NAMALWA (cell line): Measurements from ENCODE around the gene SLC35A5.
A peak's percentile ranks its signal among the peaks of the same experiment; 100 is the strongest.
"Not testable (repeated sequence)": the region's sequence is repeated elsewhere in the genome, so short reads cannot be mapped to it uniquely, and the experiment has no call there.

Experiments used
- DNase-seq: peaks from one replicate; pipeline ENCODE4 v3.0.0-alpha.2; 2015; ENCODE audit warnings: low spot score

SLC35A5 gene, protein sequence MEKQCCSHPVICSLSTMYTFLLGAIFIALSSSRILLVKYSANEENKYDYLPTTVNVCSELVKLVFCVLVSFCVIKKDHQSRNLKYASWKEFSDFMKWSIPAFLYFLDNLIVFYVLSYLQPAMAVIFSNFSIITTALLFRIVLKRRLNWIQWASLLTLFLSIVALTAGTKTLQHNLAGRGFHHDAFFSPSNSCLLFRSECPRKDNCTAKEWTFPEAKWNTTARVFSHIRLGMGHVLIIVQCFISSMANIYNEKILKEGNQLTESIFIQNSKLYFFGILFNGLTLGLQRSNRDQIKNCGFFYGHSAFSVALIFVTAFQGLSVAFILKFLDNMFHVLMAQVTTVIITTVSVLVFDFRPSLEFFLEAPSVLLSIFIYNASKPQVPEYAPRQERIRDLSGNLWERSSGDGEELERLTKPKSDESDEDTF

GRCh38 chr3:112561734-112562529 lies at the start of gene SLC35A5, which contains the start of gene ATG3:
Gene SLC35A5, plus strand, starts transcription at chr3:112562045. Its CDS starts 1,359 bp downstream, at chr3:112563404.
Gene ATG3, minus strand, starts transcription at chr3:112561962. Its CDS starts 434 bp downstream, at chr3:112561528.
- peak; percentile 99 for DNase-seq

DNA sequence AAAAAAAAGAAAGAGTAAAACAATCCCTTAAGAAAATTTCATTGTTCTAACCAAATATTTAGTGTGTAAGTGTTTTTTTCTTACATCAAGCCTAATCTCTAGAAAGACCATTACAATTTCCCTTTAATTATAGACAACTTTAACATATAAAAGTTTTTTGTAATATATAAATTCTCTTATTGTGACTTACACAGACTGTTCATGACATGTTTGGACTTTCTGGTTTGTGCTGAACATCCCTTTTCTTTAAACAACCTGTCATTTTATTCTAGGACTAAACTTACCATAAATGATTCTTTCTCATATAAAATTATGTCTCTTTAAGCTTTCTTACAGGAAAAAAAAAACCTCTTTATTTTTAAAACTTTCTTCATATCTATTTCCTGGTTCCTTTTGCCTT lies 49.5 kb upstream of the SLC35A5 start:
- DNase-seq = no peak

DNA sequence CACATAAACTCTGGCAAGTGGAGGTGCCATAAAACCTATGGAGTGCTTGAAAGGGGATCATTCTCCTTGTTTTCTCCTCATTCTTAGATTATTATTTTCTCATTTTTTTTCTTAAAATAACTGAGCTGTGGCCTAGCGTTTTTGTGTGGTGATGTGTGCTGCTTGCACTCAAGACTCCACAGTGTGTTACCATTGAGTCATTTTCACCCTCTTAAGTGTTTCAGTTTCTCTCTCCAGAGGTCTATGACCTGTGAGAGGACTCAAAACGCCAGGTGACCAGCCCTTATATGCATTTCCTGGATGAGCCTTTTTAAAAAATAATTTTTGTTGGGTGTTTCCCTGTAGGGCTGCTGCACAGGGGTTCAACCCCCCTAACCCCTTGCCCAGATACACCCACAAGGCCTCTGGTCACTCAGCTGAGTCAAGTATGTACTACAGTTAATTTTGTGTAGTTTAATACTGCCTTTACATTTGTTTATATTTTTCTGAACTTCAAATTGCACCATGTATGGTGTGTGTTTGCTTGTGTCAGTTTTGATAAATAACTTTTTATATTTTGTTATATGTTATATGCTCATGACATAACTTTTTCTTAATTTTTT lies 47.2 kb upstream of the SLC35A5 start:
- no peak for DNase-seq

DNA sequence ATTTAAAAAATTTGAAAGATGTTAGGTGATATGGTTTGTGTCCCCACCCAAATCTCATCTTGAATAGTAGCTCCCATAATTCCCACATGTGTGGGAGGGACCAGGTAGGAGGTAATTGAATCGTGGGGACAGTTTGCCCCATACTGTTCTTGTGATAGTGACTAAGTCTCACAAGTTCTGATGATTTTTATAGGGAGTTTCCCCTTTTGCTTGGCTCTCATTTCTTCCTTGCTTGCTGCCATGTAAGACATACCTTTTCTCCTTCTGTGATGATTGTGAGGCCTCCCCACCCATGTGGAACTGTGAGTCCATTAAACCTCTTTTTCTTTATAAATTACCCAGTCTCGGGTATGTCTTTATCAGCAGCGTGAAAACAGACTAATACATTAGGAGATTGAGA lies 42.9 kb upstream of the SLC35A5 start:
- peak; percentile 12 for DNase-seq

DNA sequence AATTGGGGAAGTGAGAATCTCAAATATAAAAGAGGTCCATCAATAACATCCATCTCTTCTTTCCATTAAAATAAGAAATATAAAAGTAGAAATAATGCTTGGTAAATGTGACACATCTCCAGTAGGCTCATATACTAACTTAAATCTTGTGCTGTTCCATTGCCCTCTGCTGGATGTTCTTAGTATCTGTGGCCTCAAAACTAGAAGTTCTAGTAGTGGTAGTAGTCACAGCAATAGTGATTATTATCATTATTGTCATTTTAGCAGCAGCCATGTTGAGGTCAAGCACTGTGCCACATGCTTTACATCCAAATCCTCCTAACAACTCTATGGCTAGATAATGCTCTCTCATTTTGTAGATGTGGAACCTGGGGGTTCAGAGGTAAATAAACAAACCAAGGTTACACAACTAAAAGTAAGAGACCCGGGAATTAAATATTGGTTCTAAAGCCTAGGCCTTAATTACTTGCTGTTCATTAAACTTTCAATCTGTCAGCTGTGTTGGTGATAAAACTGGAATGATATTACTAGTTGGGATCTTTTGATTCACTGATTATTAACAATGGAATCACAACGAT lies 42.3 kb upstream of the SLC35A5 start:
- DNase-seq = peak; percentile 83

- DNase-seq = not testable (repeated sequence)
Observed at GRCh38 chr3:112524127-112524526, 37.7 kb upstream of the SLC35A5 start.

GRCh38 chr3:112530573-112530972 lies 31.3 kb upstream of the SLC35A5 start:
- no peak for DNase-seq

GRCh38 chr3:112531358-112531781 lies 30.5 kb upstream of the SLC35A5 start:
- DNase-seq = peak; percentile 69

DNA sequence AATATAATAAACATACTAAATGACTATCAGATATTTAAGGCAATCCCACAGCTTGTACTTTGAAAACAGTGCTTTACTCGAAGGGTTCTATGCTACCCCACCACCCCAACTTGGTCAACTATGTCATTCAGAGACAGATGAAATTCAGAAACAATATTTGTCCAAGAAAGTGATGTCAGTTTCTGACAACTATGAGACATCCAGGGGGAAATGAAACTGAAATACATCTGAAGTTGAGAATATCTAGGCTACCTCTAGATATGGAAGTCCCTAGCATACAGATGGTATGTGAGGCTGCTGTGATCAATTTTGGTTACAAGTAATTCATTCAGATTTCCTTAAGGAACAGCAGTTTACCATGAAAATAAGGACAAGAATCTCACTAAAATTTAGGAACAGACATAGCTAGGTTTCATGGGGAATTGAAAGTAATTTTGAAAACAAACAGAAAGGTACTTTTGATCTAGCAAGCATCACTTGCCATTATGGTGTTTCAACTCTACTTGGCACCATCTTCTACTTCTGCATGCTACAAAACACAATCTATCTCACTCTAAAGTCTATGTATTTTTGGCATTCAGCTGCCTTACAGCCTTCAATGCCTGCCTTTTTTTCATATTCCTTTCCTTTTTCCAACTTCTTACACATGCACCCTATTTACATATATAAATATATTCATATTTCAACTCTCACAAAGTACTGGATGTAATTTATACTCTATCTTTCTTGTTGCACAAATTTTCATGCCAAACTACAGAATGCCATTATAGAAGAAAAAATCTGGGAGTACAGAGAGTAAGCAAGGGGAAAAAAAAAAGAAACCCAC lies 21.8 kb upstream of the SLC35A5 start:
- no peak for DNase-seq

- no peak for DNase-seq
Observed at GRCh38 chr3:112546216-112546759, 15.6 kb upstream of the SLC35A5 start.

- no peak for DNase-seq
Observed at GRCh38 chr3:112550859-112551258, 11.0 kb upstream of the SLC35A5 start.

GRCh38 chr3:112555535-112556170 lies 6.2 kb upstream of the SLC35A5 start:
- no peak for DNase-seq

GRCh38 chr3:112557976-112558375 lies 3.9 kb upstream of the SLC35A5 start:
- no peak for DNase-seq

GRCh38 chr3:112560307-112560706 lies 1.5 kb upstream of the SLC35A5 start:
- peak; percentile 12 for DNase-seq

DNA sequence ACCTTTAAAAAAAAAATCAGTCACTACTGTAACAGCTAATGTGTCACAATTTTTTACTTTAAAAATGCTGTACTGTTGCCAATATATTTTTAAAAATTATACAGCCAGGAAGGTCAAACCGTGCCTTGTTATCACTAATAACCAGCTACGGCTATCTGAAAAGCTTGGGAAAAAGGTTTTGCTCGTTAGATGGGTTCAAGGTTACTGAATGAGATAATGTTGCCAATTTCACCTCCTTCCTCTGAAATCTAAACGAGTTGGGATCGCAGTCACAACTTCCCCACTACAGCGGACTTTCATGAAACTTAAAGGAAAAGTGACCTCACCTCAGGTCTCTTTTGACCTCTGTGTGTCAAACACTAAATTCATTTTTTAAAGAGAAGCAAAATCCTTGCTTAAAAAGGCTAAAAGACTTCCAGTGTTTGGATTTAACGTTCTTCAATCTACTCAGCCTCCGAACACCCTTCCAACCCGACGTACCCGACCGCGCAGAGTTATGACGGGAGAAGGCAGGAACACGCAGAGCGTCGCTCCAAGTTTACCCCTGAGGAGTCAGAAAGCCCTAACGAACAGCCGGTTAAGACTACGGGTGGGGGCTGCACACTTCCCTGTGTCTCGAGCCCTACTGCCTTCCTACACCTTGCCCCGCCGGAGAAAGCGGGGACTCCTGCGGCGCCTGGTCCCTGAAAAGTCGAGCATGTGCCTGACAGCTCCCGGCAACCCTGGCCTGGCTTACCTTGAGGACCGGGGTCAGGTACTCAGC lies 943 bp upstream of the SLC35A5 start:
- peak; percentile 91 for DNase-seq

DNA sequence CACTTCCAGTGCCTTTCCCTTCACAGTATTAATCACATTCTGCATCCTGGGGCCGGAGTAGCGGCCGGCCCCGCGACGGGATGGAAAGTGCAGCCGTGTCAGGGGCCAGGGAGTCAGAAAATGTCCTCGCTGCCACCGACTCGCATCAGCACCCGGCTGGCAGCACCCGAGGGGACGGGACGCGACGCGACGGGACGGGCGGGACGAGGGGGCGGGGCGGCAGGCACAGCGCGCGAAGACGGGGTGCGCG lies 436 bp upstream of the SLC35A5 start:
- no peak for DNase-seq

DNA sequence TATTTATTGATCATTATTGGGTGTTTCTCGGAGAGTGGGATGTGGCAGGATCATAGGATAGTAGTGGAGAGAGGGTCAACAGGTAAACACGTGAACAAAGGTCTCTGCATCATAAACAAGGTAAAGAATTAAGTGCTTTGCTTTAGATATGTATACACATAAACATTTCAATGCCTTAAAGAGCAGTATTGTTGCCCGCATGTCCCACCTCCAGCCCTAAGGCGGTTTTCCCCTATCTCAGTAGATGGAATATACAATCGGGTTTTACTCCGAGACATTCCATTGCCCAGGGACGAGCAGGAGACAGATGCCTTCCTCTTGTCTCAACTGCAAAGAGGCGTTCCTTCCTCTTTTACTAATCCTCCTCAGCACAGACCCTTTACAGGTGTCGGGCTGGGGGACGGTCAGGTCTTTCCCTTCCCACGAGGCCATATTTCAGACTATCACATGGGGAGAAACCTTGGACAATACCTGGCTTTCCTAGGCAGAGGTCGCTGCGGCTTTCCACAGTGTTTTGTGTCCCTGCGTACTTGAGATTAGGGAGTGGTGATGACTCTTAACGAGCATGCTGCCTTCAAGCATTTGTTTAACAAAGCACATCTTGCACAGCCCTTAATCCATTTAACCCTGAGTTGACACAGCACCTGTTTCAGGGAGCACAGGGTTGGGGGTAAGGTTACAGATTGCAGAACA lies 2.5 kb downstream of the SLC35A5 start:
- DNase-seq = not testable (repeated sequence)

DNA sequence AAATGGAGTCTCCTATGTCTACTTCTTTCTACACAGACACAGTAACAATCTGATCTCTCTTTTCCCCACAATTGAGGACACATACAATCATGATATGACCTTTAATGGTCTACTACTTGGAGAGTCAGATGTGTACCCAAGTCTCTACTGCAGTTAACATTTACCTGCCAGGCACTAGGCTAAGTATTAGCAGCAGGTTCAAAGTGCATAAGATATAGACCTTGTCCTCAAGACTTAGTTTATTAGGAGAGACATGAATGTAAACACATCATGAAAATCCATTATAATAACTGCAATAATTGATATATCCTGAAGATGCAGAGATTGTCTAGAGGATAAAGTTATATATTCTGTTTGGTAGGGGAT lies 3.1 kb downstream of the SLC35A5 start:
- DNase-seq = no peak

DNA sequence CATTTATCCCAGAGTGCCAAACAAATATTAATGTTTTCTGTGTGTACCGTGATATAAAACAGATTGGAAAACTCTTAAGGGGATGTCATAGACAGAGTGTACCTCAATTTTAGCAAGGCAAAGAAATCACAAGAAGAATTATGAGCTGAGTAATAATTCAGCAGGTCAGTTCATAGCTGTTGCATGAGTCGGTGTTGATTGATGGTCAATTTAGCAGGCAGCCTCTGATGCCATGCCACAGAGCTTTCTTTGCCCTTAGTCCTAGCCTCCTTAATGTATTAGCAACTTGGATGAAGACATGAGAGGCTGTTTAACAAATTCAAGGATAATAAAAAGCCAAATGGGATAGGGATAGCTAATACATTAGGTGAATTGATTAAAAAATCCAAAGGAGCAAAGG lies 6.8 kb downstream of the SLC35A5 start:
- no peak for DNase-seq

DNA sequence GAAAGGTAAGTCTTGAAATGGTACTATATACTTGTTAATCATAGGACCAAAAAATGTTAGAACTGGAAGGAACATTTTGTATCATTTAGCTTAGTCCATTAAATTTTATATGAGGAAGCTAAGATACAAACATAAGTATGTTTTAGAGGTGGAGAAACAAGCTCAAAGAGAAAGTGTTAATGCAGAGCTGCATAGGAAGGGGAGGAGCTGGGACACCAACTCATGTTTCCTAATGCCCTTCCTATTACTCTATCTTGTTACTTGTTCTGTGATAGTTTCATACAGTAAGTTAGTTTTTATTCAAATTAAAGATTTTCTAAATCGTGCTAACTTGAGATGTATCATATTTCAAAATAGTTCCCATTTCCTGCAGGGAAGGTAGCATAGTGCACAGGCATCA lies 7.4 kb downstream of the SLC35A5 start:
- DNase-seq = no peak
